Ecto neural progenitor cell (in vitro differentiated cells): Measurements from ENCODE around the gene ANAPC13.
A peak's percentile ranks its signal among the peaks of the same experiment; 100 is the strongest.

Source experiments
- DNase-seq: peaks from one replicate; pipeline ENCODE4 v3.0.0-alpha.2; 2018; ENCODE audit warnings: low spot score

ANAPC13 gene

DNA sequence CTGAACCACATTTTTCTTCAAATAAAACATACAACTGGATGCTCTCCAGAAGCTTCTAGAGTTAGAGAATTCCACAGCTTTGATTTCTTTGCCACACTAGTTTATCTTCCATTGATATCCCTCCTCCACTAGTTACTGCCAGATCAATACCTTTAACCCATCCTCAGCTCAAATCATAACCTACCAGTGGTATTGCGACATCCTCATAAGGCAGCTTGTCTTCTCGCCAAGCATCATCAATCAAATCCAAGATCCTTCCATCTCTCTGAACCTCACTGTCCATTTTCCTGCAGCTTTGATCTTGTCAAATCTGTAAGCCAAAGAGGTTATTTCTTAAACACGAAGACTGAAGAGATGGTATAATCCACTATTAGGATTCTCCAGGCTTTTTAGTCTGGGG is 3.2 kb downstream of the ANAPC13 start:
- DNase-seq = no peak

DNA sequence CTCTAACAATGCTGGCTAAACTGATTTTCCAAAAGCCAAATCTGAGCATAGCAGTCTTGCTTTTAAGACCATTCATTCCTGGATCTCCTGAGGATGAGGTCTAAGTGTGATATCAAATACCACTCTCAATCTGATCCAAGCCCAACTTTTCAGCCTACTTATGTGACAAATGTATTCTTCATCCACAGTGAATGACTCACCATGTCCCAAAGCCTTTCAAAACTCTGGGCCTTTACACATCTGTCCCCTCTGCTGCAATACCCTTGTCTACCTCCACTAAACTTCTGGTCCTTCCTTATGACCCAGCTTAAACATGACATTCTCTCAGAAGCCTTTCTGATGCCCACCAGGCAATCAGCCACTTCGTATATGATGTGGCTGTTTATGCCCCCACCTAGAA is 4.6 kb downstream of the ANAPC13 start:
- no peak for DNase-seq

GRCh38 chr3:134480546-134480945 is 5.2 kb downstream of the ANAPC13 start:
- no peak for DNase-seq

- DNase-seq = no peak
These were observed 7.8 kb downstream of the ANAPC13 start for GRCh38 chr3:134477938-134478337.

DNA sequence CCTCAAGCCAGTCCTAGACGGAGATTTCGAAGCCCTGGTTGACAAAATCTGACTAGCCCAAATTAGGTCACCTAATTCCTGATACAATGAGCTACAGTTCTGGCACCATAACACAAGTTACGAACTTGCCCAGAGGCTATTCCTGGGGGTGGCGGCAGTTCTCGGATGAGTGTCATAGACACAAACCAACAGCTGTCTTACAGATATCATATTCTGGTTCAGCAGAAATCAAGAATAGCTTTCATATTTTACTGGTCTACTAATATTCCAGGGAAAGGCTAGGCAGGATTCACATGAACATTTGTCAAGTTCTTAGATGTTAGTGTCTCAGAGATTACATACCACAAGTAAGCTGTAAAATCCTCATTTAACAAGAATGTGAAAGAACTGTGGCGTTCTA is 8.8 kb downstream of the ANAPC13 start:
- DNase-seq = no peak

DNA sequence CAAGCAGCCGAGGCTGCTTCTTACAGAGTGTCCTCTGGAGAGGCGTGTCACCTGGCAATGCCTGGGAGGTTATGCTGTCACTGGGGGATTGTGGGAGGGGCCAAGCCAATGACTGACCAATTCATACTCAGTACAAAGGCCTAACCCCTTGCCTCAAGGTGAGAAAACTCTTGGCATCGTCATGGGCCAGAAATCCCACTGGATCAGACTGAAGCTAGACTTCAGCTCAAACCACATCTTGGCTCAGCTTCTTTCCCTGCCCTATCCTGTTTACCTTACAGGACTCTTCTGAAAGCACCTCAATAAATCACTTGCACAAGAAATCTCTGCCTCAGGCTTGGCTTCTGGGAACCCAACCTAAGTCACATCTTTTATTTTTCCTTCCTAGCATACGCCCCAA is 9.5 kb downstream of the ANAPC13 start:
- DNase-seq = no peak

- DNase-seq = no peak
These were observed 10.8 kb downstream of the ANAPC13 start for GRCh38 chr3:134474956-134475355.

- peak; percentile 77 for DNase-seq
These were observed 11.8 kb downstream of the ANAPC13 start for GRCh38 chr3:134473868-134474546.

GRCh38 chr3:134472831-134473230 is 13.0 kb downstream of the ANAPC13 start:
- DNase-seq = no peak

GRCh38 chr3:134471521-134472193 is 14.1 kb downstream of the ANAPC13 start:
- DNase-seq = no peak

GRCh38 chr3:134468519-134468918 is 17.3 kb downstream of the ANAPC13 start:
- no peak for DNase-seq

DNA sequence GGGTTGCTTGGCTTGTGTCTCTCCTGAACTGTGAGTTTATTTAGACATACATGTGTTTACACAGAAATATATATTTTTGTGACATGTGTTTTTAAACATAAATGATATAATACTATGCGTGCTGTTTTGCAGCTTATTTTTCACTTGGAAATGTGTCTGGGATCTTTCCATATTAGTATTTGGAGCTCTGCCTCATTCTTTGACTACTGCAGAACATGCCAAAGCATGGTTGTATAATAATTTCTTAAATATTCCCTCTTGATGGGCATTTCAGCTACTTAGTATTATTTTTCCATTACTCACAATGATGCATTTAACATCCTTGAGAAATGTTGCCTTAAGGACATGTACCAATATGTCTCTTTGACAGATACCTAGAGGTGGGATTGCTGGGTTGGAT is 19.5 kb downstream of the ANAPC13 start:
- no peak for DNase-seq

DNA sequence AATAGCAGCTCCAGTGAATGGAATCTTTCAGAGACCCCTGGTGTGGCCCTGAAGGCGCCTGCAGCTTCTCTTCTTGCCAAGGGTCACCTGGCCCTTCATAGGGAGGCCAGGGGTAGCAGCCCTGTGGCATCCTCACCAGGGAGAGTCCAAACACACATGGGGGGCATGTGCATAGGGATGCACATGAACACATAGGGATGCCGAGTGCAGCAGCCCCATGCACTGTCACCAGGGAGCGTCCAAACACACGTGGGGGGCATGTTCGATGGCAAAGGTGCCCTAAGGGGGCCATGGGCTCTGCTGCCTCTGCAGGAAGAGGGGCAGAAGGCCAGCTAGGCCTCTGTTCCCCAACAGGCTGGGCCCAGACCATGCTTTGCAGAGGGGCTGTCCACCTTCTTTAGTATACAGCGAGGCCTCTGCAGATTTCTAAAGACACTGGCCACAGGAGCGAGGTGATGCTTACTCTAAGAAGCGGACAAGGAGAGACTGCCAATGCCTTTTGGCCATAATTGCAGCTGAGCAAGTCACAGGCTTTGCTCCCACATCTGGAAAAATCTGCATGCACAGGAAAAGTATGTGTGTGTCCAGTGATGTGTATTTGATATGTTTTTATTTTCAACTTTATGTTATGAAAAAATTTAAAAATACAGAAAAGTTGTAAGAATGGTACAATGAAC is 21.0 kb downstream of the ANAPC13 start:
- DNase-seq = peak; percentile 58

DNA sequence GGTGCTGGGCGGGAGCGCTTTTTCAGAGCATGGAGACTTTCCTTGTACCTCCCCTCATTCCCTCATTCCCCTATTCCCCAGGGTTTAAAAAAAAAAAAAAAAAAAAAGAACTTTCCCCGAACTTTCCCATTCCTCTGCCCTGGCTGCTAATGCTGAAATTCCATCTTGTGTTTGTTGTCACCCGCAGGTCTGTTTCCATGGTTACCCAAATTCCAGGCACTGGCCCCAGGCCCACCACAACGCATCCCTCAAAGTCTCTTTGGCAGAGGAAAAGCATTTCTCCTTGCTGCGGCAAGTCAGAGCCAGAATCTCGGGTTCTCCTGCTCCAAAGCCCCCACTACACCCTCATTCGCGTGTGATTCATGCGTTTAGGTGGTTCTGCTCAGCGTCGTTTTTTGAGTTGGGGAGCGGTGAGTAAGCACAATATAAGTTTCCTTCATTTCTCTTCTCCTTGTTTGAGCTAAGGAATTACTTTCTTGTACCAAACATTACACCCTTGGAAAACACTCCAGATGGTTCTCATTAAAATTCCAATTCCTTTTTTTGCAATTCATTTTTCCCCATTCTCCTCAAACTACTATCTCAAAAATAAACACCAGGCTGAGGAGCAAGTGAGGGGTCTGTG is 21.6 kb downstream of the ANAPC13 start:
- peak; percentile 89 for DNase-seq

DNA sequence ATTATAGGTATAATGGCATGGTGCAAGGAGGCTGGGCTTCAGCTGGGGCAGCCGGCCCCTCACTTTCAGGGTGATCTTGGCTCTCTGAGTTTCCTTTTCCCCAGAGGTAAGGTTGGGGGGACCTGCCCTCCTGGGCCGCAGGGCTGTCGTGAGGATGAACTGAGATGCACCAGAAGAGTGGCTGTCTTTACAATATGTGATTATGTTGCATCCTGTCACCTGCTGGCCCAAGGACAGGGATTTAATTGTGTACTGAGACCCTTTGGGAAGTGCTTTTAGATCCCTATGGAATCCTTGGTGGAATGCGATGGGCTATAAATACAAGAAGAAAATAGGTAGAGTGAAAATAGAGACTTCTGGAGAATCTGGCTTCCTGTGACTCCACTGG is 22.1 kb downstream of the ANAPC13 start:
- peak; percentile 56 for DNase-seq

DNA sequence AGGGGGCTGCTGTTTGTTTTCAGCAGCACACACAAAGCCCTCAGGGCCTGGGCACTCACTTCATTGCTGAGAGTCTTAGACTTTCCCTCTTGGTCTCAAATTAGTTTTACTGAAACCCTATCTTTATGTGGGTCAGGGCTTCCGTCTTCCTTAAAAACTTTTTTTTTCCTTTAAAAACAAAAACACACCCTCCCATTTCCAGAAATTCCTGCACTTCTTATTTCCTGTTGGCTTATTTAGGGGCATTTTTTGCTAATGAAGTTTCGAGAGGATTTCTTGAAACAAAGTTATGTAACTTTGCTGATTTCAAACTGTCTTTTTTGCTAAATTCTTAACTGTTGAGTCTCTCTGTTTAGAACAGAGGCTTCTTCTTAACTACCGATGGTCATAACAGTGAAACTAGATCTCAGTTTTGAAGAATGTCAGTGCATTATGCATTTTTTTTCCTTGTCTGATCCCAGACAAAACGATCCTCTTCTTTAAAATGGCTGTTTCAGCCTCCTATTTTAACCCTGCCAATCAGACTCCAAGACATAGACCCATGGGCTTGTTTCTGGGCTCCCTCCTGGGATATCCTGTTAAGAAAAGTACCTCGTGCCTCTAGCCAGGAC is 23.3 kb downstream of the ANAPC13 start:
- no peak for DNase-seq

GRCh38 chr3:134460965-134461364 is 24.8 kb downstream of the ANAPC13 start:
- no peak for DNase-seq

DNA sequence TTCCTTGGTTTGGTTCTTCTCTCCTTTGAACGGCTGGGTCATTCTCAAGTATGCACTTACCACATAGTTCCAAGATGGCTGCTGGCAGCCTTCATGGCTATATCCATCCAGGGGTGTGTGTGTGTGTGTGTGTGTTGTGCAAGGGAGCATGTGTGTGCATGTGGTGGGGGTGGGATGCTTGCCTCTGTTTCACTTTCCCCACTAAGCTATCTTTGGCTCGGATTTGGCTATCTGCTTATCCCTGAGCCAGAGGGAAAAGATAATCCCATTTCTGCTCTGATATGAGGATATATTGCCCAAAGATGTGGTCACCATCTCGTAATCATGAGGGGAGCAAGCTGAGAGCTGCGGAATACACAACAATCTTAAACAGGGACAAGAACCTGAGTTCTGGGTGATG is 26.2 kb downstream of the ANAPC13 start:
- DNase-seq = no peak

GRCh38 chr3:134458406-134458945 is 27.3 kb downstream of the ANAPC13 start:
- DNase-seq = no peak

GRCh38 chr3:134457376-134458074 is 28.3 kb downstream of the ANAPC13 start:
- no peak for DNase-seq

GRCh38 chr3:134453631-134454030 is 32.2 kb downstream of the ANAPC13 start:
- no peak for DNase-seq

GRCh38 chr3:134449951-134450350 is 35.8 kb downstream of the ANAPC13 start:
- no peak for DNase-seq
